HG03135 (cell line): ENCODE data around the gene CHRND.

Source experiments
- ATAC-seq: cut with Tn5 transposase; IDR thresholded peaks from one replicate; pipeline ENCODE4 v1.9.1; 2021; ENCODE audit warnings: mild to moderate bottlenecking, moderate library complexity; ENCODE audit not compliant: unreplicated experiment

CHRND gene

DNA sequence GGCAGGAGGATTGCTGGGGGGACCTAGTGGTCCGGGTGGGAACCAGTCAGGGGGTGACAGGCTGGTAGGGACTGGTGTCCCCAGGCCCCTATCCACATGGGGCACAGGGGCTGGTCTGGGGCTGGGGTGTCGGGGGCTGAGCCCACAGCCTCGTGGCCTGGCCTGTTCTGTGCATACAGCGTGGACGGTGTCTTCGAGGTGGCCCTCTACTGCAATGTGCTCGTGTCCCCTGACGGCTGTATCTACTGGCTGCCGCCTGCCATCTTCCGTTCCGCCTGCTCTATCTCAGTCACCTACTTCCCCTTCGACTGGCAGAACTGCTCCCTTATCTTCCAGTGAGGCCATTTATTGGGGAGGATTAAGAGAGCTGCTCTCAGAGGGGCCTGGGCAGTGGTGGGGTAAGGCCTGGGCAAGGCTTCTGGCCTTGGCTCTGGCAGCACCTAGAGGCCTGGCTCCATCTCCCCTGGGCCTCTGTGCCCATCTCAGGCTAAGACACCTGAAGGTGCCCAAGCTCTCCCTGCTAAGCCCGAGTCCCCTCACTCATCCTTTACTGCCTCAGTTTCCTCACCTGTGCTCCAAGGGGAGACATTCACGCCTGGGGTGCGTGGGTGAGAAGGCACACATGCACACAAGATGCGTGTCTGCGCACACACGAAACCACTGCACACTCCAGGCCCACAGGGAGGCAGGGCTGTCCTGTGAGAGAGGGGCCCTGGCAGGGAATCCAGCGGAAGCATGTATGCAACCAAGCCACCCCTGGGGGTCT, 15.4 kb downstream of the CHRND start:
- no peak for ATAC-seq

- no peak for ATAC-seq
Measured at GRCh38 chr2:232541961-232542714, 16.2 kb downstream of the CHRND start.

- no peak for ATAC-seq
Measured at GRCh38 chr2:232542715-232543467, 16.9 kb downstream of the CHRND start.

- no peak for ATAC-seq
Measured at GRCh38 chr2:232543491-232543890, 17.5 kb downstream of the CHRND start.

DNA sequence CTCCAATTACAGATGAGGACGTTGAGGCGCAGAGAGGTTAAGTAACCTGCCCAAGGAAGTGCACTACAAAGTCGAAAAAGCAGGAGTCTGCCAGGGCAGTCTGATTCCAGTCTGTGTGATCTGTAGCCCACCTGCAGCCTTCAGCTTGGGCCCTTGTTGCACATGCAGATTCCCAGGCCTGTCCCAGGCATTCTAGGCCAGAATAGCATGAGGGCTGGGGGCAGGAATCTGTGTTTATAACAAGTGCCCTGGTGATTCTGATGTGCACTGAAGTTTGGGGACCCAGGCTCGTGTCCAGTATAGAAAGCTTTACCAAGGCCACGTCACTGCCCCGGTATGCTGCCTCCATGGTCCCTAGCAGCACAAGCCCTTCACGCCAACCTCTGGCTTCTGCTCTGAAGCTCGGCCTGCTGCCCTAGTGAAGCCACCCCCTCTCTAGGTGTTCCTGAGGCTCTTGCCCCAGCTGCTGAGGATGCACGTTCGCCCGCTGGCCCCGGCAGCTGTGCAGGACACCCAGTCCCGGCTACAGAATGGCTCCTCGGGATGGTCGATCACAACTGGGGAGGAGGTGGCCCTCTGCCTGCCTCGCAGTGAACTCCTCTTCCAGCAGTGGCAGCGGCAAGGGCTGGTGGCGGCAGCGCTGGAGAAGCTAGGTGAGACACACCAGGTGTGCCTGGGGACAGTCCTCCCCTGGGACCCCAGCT, 18.1 kb downstream of the CHRND start:
- ATAC-seq: no peak

DNA sequence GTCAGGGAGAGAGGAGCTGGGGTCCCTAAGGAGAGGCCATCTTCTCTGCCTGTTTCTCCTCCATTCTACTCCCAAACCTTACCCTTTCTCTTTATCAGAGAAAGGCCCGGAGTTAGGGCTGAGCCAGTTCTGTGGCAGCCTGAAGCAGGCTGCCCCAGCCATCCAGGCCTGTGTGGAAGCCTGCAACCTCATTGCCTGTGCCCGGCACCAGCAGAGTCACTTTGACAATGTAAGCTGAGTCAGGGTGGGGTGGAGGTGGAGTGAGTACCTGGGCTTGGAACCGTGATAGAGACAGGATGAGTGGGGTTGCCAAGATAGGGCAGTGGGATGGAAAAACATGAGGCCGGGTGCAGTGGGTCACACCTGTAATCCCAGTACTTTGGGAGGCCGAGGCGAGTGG, 18.7 kb downstream of the CHRND start:
- no peak for ATAC-seq

GRCh38 chr2:232545511-232546375, 19.8 kb downstream of the CHRND start:
- ATAC-seq: no peak

DNA sequence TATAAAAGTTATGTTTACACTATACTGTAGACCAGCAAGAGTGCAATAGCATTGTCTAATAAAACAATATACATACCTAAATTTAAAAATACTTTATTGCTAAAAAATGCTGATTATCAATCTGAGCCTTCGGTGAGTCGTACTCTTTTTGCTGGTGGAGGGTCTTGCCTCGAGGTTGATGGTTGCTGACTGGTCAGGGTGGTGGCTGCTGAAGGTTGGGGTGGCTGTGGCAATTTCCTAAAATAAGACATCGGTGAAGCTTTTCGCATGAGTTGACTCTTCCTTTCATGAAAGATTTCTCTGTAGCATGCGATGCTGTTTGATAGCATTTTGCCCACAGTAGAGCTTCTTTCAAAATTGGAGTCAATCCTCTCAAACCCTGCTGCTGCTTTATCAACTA, 22.0 kb downstream of the CHRND start:
- ATAC-seq: no peak

- ATAC-seq: no peak
Measured at GRCh38 chr2:232549655-232550353, 23.8 kb downstream of the CHRND start.

GRCh38 chr2:232550354-232551249, 24.6 kb downstream of the CHRND start, which contains the start of the genes EIF4E2 and TIGD1:
EIF4E2 (plus strand) TSS chr2:232550689; CDS start chr2:232550725, 36 bp downstream.
TIGD1 (minus strand) TSS chr2:232550557; CDS start chr2:232549882, 675 bp downstream.
- ATAC-seq: peak; percentile 89

DNA sequence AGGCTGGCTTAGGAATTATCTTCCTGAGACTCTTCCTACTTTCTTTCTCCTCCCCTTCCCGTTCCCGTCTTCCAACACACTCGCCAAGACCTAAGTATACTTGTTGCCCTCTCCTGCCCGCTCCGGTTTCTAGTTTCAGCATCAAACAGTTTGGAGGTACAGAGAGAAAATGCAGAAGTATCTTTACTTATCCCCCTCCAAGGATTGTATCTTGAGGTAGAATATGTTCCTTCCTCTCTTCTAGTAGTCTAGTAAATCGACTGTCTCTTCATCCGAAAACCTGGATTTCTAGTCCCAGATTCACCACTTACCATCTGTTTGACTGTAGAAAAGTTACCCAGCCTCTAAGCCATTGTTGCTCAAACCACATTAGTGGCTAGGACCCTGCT, 25.3 kb downstream of the CHRND start:
- no peak for ATAC-seq

- ATAC-seq: no peak
Measured at GRCh38 chr2:232551776-232552175, 25.8 kb downstream of the CHRND start.

DNA sequence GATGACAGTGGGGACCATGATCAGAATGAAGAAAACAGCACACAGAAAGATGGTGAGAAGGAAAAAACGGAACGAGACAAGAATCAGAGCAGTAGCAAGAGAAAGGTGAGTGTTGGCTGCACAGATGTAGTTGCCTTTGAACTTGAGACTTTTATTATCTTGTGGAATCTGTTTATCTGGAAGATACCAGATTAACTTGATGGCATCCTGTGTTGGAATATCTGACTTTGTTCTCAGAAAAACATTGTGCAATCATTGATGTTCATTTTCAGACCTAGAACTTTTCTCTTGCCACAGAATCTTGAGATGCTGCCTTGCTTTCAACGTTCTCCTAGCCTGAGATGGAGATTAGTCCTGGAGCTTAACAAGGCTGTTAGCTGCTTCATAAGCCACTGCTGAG, 30.5 kb downstream of the CHRND start:
- ATAC-seq: no peak

DNA sequence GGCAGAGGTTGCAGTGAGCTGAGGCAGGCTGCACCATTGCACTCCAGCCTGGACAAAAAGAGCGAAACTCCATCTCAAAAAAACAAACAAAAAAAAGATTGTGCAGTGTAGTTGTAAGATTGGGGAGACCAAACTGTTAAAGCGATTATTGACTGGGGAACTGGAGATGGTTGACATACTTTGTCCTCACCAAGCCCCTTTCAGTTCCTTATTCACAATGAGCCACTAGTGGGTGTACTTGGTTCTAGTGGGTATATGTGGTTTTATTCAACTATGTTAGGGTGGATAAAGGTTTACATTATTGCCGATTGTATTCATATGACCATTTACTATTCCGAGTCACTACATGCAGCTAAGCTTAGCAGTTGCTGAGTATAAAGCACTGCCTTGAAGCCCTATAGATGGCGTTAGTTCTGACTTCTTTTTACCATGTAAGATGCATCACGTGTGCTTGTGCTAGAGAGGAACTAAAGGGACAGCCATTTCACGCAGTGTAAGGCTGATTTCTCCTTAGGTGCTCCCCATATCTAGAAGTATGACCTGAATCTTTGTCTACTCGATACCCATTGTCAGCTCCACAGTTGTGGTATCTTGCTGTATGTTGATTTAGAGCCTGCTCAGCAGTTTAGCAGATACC, 36.7 kb downstream of the CHRND start:
- ATAC-seq: no peak

- no peak for ATAC-seq
Measured at GRCh38 chr2:232563580-232563979, 37.6 kb downstream of the CHRND start.

DNA sequence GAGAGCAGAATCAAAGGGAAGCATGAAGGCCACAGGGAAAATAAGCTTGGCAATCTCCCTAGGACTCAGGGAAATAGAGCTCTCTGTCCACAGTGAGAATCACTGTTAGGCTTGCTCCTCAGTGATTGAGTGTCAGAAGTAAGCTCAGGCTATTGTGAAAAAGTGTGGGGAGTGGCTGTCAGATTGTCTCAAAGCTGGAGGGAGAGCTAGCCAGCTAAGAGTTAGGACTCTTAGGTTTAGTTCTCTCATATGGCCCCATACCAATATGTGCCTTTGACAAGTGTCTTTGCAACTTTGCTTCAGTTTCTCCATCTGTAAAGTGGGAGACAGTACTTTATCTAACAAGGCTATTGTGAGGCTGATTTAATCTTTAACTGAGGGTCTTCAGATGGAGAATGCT, 41.8 kb downstream of the CHRND start:
- ATAC-seq: no peak

GRCh38 chr2:232568161-232568560, 42.2 kb downstream of the CHRND start:
- ATAC-seq: no peak

DNA sequence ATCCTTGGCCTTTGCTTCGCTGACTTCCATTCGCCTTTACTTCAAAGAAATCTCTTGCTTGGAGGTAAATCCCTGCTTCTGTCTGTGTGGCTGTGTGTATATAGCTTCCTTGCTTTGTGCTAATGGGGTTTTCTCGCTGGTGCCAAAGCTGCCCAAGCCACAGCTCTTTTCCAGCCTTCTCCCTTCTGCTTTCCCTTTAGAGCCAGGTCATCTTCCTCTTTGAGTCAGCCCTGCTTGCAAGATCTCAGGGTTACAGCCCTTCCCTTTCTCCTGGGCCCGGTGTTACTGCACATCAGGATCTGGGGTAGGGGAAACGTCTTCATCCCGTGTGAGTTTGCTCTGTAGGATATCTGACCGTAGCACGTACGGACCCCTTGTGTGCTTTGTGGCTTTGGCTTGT, 43.6 kb downstream of the CHRND start:
- no peak for ATAC-seq
